ENCODE data around the gene TRIM7.
"Not testable (repeated sequence)": the region's sequence is repeated elsewhere in the genome, so short reads cannot be mapped to it uniquely, and the experiment has no call there.

TRIM7 gene

DNA sequence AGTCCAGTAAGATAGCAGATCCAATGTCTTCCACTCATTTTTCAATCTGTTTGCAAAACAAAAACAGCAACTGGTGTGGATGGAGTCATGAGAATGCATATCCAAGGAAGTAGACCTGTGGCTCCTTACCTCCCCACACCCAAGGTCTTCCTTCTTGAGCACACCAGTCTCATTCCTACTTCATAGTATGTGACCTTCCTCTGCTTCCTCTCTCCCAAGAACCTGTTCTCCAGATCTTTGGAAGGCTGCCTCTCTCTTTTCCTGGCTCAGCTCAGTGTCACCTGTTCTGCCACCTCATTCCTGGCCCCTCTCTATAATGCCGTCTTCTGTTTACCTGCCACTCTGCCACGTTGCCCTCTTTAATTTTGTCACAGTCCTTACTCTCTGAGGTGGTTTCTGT is 7.9 kb upstream of the TRIM7 start:
- DNase-seq: no peak
- no peak for ATAC-seq

DNA sequence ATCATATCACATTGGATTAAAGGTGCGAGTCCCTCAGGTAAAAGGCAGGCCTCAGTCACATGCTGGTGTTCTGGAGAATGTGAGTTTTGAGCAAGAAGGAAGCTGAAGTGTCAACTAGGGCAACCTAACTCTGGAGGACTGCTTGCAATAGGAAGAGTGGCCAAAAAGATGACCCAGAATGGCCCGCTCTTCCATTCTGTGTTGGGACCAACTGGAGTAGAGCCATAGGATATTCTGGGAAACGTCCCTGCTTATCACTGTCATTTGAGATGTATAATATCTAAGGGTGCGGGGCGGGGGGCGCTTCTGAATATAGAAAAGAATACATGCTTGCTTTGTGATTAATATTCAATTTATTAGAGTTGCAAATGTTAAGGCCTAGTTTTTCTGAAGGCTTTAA is 7.1 kb upstream of the TRIM7 start:
- ATAC-seq (no peak), DNase-seq (no peak)

DNA sequence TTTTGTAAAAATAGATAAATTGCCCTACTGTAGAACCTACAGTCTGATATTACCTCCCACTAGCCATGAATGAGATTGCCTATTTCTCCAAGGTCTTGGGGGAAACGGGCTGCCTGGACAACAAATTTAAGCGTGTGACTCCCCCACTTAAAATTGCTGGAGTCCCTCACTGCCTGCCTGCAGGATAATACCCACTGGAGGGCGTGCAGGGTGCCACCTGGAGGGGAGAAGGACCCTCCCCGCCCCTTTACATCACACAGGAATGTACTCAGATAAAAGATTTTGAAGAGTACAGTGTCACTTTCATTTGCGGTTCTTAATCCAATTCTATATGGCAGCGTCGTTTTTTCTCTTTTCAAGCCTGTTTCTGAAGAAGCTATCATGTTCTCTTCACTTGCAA is 6.2 kb upstream of the TRIM7 start:
- no peak for ATAC-seq
- DNase-seq: no peak

DNA sequence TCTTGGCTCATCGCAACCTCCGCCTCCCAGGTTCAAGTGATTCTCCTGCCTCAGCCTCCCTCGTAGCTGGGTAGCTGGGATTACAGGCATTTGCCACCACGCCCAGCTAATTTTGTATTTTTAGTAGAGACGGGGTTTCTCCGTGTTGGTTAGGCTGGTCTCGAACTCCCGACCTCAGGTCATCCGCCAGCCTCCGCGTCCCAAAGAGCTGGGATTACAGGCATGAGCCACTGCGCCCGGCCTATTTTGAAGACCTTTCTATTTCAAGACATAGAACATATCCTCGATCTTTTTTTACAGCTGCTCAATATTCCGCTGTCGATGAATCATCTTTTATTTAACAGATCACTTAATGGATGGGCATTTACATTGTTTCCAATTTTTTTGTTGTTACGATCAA is 5.7 kb upstream of the TRIM7 start:
- not testable (repeated sequence) for DNase-seq, ATAC-seq

DNA sequence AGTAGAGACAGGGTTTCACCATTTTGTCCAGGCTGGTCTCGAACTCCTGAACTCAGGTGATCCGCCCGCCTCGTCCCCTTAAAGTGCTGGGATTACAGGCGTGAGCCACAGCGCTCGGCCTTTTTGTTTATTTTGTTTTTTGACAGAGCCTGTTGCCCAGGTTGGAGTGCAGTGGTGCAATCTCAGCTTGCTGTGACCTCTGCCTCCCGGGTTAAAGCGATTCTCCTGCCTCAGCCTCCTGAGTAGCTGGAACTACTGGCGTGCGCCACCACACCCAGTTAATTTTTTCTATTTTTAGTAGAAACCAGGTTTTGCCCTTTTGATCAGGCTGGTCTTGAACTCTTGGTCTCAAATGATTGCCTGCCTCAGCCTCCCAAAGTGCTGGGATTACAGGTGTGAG is 5.2 kb upstream of the TRIM7 start:
- not testable (repeated sequence) for ATAC-seq, DNase-seq

DNA sequence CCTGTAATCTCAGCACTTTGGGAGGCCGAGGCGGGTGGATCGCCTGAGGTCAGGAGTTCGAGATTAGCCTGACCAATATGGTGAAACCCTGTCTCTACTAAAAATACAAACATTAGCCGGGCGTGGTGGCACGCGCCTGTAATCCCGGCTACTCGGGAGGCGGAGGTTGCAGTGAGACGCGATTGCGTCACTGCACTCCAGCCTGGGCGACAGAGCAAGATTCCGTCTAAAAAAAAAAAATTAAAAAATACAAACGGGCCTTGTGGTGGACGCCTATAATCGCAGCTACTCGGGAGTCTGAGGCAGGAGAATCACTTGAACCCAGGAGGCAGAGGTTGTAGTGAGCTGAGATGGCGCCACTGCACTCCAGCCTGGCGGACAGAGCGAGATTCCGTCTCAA is 4.0 kb upstream of the TRIM7 start:
- DNase-seq, ATAC-seq: not testable (repeated sequence)

DNA sequence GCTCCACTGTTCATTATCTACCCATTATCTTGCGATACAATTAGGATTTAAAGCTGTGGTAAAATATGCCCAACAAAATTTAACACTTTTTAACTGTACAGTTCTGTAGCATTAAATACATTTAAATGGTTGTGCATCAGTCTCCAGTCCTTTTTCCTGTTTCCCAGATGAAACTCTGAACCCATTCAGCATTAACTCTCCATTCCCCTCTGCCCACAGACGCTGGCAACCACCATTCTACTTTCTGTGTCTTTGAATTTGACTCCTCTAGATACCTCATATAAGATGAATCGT is 2.9 kb upstream of the TRIM7 start:
- ATAC-seq (no peak), DNase-seq (no peak)

DNA sequence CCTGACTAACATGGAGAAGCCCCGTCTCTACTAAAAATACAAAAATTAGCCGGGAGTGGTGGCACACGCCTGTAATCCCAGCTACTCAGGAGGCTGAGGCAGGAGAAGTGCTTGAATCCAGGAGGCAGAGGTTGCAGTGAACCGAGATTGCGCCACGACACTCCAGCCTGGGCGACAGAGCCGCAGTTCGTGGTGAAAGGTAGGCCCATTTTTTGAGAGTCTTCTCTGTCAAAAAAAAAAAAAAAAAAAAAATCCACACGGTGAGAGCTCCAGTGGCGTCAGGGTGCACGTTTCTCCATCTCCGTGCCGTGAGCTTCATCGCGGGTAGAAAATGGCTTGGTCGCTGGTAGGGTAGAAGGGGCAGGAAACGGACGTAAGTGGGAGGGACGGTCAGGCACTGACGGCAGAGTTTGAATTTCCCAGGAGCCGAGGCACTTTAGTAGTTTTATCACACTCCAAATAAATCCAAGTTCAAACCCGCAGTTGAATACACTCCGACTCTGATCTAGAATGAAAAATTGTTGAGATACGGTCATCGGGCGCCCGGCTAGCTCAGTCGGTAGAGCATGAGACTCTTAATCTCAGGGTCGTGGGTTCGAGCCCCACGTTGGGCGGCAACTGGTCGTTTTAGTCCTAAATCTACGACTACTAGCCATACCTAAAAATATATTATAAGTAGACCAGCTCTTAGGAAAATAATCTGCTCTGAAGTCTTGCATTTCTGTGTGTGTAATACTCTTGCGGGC is 2.4 kb upstream of the TRIM7 start:
- DNase-seq (peak; percentile 89), ATAC-seq (peak; percentile 80)

DNA sequence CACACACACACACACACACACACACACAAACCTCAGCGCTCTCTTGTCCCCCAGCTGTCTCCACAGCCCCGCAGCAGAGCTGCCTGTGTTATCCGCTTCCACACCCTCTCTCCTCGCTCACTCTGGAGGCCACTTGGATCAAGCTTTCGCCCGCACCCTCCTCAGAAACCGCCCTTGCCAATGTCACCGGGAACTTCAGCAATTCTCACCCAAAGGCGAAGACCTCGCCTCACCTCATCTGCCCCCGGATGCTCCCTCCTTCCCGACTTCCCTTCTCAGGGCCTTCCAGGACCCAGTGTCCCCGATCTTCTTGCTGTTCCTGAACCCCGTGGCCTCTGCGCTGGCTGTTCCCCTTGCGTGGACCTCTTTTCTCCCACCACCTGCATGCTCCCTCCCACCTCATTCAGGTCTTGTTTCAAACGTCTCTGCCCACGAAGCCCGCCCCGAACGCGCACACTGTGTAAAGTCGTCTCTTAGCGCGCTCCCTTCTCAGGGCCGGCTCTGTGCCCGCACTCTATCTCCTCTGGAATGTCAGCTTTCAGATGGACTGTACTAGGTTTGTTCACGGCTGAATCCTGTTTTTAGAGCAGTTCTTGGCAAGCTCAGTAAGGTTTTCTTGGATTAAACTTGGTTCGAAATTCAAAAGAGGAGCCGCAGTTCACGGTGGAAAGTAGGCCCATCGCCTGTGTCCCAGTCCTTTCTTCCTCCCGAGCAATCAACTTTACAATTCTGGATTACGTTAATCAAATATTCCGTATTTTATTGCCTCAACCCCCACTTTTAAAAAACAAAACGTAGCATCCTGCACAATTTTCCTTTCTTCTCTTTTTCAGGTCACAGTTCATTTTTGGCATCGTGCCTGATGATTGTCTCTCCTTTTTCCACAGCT is 1.0 kb upstream of the TRIM7 start:
- DNase-seq (no peak), ATAC-seq (no peak)

DNA sequence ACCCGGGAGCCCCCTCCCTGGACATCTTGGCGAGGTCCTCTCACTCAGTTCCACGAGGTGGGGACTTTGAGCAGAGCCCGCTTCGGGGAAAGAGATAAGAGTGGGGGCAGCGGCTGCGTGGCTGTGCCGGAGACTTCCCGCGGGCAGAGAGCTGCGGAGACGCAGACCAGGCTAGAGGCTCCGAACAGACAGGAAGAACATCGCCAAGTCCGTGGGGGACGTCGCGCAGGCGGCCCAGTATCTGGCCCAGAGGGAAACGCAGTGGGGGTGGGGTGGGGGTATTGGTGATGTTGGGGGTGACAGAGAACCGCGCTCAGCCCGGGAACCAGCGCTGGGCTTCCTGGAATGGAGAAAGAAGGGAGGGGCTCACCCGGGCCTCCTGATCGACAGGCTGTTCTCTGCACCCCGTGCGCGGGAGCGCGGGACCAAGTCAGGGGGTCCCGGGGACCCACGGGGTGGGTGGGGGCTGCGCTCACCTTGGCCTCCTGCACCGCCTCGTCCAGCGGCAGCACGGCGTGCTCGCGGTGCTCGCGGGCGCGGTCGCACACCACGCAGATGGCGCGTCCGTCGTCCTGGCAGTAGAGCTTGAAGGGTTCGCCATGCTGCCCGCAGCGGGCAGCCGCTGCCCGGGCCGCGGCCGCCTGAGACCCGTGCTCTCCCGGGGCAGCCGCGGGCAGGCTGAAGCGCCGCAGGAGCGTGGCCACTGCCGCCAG is 727 bp downstream of the TRIM7 start:
- DNase-seq (no peak), ATAC-seq (no peak)

DNA sequence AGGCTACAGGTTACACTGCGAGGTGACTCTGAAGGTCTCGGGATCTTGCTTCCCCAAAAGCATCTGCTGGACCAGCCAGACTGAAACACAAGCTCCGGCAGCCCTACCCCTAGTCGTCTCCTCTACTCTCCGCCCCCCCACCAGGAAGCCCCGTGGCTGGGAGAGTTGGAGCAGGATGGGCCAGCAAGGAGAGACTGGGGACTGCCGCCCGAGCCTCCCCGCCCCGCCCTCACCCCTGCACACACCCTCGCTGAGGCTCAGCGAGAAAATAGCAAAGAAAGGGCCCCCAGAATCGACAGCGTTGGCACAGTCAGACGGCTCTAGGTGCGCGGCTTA is 1.3 kb downstream of the TRIM7 start:
- ATAC-seq (no peak), DNase-seq (no peak)

DNA sequence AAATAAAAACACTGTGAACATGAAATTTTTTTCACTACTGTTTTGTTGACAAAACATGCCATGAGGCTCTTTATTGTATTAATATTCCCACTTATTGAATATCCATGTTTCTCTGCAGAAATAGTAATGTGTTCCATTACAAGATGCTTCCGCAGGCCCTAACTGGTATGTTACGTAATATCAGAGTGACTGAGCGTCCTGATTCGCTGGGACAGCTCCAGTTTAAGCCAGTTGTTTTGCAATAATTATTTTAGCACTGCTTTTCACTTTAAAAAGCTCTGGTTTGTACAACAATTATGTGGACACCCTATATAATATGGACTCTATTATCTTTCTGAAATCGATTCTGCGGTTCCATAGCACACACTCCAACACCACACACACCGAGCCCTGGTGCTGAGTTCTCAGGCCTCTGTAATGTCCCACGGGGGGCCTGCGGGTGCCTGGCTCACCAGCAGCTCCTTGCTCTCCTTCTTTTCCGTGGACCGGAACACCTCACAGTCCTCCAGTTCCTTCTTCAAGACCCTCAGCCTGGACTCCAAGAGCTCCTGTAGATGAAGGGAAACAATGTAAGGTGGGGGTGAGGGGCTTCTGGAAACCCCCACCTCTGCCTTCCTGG is 1.8 kb downstream of the TRIM7 start:
- ATAC-seq: no peak
- no peak for DNase-seq

DNA sequence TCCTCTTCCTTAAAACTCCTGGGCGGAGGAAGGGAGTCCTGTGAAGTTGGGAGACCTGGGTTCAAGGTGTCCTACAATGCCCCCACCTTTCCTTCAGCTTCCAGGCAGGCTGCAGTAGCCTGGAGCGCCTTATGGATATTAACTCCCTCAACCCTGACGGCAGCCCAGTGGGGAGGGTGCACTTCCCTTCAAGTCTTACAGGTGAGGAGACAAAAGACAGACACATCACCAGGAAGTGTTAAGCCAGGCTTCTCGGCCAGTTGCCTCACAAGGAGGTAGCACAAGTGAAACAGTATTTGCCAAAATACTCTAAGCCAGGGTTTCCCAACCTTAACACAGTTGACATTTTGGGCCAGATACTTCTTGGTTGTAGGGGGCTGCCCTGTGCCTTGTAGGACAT is 4.2 kb downstream of the TRIM7 start:
- ATAC-seq: no peak
- DNase-seq: no peak

DNA sequence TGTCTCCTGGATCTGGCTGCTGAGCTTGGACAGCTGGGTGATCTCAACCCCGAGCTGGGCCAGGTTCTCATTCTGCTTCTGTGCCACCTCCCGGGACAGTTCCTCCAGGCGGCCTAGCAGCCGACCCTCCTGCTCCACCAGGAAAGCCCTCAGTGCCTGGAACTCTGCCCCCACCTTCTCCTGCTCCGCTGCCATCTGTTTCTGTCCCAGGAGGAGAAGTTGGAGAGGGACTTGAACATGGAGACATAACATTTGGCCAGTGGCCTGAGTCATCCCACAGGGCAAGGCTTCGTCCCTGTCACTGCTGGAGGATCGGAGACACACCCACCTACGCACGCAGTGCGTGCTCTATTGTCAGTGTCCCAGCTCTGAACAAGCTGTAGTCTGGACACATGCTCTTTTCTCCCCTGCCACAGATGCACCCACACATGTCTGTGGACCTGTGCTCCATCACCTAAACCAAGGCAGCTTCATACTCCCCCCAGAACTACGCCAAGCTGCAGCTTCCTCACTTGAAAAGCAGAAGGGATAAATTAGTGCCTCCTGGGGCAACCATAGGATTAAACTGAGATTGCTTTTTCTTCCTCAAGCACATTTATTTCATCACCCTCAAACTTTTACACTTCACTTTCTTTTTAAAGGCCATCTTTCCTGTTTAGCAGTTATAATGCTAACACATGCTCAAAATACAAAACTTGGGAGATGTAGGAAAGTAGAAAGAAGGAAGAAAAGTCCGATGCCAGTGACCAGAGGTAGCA is 4.9 kb downstream of the TRIM7 start:
- no peak for DNase-seq
- ATAC-seq: no peak

DNA sequence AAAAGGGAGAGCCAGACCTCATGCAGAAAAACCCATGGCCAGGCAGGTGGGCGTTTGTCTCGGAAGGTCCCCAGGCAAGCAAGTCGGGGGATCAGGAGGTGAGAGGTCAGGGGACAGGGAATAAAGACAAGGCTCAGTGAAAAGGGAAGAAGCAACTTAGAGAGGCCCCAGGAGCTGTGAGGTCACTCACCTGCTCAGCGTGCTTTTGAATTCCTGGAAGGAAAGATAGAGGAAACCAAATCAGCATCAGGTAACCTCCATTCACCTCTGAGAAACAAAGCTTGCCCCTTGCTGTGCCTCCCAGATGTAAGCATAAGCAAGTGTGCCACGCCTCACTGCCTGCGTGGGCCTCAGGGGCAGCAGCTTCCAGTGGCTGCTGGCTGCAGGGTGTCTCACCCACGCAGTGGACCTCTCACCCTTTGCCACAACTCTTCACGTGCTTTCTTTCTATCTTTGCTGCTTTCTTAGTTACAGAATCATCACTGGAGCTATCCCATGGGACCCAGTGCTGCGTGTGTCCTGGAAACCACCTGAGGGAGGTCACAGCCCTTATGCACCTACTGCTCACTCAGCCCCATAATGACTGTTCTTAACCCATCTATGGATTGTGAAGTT is 6.0 kb downstream of the TRIM7 start:
- DNase-seq (no peak), ATAC-seq (no peak)

DNA sequence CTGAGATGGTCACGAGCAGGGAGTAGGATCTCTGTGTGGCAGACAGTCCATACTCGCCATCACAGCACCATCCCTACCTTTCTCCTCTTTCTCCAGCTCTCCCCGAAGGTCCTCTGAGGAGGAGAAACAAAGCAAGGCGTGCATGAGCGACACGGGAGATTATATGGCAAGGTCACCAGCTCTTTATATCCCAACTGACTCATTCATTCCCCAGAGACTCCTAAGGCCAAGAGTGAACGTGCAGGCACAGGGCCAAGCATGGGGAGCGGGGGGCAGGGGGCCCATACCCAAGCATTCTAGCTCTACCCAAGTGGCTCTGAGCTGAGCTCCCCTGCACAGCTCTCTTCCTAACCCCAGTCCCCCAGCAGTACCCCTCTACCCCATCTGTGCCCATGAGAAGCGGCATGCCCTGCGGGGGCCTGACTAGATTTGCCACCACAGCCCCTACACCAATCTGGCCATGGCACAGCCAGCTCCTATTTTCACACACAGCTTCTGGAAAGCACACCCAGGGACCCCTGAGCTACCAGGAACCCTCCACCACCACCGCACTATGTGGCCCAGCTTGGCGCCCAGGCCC is 6.8 kb downstream of the TRIM7 start:
- DNase-seq (no peak), ATAC-seq (no peak)

DNA sequence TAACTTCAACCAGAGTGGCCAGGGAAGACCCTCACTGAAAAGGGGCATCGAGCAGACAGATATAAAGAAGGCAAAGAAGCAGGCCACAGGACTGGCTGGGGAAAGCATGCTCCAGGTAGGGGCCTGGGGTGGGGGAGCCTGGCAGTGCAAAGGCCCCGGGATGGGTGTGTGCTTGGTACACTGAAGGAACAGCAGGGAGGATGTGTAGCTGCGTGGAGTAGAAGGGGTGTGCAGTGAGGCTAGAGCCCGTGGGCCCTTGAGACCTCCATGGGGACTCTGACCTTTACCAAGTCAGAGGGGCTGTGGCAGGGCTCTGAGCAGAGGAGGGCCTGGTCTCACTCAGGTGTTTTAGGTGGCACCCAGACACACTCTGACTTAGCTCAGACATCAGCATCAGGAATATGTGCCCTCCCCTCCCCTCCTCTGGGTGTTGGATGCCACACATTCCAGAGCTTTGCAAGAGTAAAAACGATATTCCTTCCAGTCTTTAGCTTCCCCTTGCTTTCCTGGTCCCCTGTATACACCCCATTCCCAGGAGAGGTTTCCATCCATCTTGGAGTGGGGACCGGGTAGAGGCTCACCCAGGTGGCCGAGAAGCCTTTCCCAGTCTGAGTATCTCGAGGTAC is 7.6 kb downstream of the TRIM7 start:
- DNase-seq (no peak), ATAC-seq (no peak)

DNA sequence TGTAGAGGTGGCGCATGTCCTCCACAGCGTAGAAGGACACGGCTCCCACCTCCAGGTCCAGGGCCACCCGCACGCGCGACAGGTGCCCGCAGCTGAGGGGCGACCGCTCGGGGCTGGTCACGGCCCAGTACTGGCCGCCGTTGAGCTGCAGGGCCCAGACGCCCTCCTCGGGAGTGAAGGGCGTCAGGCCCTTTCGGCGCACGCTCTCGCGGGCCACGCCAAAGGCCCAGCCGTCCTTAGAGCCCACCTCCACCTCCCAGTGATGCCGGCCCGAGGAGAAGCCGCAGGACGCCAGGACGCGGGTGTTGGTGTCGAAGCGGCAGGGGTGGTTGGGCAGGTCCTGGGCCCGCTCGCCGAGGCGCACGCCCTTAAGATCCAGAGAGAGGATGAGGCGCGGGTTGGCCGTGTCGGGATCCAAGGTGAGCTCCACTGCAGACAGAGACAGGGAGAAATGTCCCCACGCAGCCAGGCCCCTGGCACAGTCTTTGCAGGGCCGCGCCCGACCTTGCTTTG is 9.7 kb downstream of the TRIM7 start:
- ATAC-seq (no peak), DNase-seq (no peak)

DNA sequence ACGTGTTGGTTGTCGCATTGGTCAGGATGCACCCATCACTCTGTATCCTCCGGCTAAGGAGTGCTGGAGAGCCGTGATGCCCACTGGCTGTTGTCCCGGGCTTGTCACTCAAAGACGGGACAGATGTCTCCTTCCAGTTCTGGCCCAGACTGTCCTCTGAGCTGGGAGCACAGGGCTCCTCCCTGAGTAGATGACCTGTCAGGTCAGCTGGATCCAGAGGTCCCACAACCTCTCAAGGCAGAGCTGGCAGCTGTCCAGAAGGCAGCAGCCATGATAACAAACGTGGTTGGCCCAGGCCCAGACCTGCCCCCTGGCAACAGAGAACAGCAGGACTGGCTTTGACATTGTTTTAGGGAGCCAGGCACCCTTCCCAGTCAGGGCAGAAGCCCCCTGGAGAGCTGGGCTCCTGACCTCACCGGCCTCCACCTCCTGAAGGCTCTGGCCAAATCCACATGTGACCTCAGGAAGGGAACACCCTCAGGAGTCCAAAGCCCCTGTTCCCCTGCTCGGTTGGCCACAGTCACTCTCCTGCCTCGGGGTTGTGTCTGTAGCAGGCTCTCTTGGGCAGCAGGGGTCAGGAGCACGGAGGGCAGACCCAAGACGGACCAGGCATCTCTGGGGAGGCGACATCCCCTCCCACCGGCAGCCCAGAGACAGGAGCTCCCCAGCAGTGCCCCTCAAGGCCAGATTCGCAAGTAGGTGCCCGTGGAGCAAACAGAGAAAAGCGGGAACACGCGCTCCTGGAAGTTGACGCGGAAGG is 10.3 kb downstream of the TRIM7 start:
- no peak for DNase-seq
- no peak for ATAC-seq

DNA sequence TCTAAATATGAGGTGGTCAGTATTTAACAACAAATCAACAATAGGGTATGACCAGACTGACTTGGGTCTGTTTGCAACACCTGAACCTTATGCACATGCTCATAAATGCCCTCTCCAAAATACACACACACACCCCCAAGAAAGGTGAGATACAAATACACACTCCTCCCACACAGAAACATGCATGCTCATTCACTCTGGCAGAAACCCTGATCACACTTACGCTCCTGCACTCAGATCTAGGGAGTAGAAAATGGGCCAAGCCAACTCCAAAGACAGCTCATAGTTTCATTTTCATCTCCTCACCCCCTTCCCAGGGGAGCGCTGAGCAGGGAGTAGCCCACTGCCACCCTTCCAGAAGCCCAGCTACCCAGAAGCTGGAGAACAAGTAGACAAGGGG is 11.3 kb downstream of the TRIM7 start:
- ATAC-seq (no peak), DNase-seq (no peak)
